ENCODE results near the gene MTMR3. TPM values are rescaled to one million over a fixed set of nuclear protein-coding genes. Genes with fewer than 3 reads are reported as not detected.

The MTMR3 gene
- total and polyA plus RNA-seq, 9 donors: 21.4 to 66.2 (median 47.8) TPM

GRCh38 chr22:30073743-30074142 is 190.8 kb downstream of the MTMR3 start:
- Histone ChIP-seq H3K4me3 (no peak overlapping the region), H3K36me3 (no peaks in the 10 kb centered on the region), H3K27me3 (no peaks in the 10 kb centered on the region), H3K4me1 (ENCODE audit: insufficient read depth) (no peaks in the 10 kb centered on the region), H3K27ac (no peak overlapping the region), H3K9me3 (no peaks in the 10 kb centered on the region)
- DNase-seq: no peak
- intact Hi-C loops (cut with DNase I): no loop called here
- 69 to 72% (median 72%) methylated on average over 2 of the region's 2 CpGs for WGBS, 3 donors
- TF ChIP-seq CTCF (IDR thresholded peaks at IDR 0.05) (no peak), EP300 (IDR thresholded peaks at IDR 0.05) (no peak), POLR2A (IDR thresholded peaks at IDR 0.05) (no peak)

- 48 to 56% (median 54%) methylated on average over 3 of the region's 3 CpGs for WGBS, 3 donors
- no peak for DNase-seq
- no peaks in the 10 kb centered on the region for H3K36me3 ChIP-seq
- H3K4me3 ChIP-seq: no peak overlapping the region
- H3K4me1 ChIP-seq (ENCODE audit: insufficient read depth): no peaks in the 10 kb centered on the region
- no peaks in the 10 kb centered on the region for H3K9me3 ChIP-seq
- intact Hi-C loops (cut with DNase I): no loop called here
- TF ChIP-seq CTCF (IDR thresholded peaks at IDR 0.05) (no peak), POLR2A (IDR thresholded peaks at IDR 0.05) (no peak), EP300 (IDR thresholded peaks at IDR 0.05) (no peak)
- H3K27me3 ChIP-seq: no peaks in the 10 kb centered on the region
- no peak overlapping the region for H3K27ac ChIP-seq
Measured at GRCh38 chr22:30074147-30074546, 191.2 kb downstream of the MTMR3 start.

- DNase-seq: no peak
- no peaks in the 10 kb centered on the region for H3K9me3 ChIP-seq
- H3K27me3 ChIP-seq: no peaks in the 10 kb centered on the region
- intact Hi-C loops (cut with DNase I): no loop called here
- no peak overlapping the region for H3K27ac ChIP-seq
- WGBS, 3 donors: 83 to 89% (median 84%) methylated on average over 3 of the region's 3 CpGs
- TF ChIP-seq EP300 (IDR thresholded peaks at IDR 0.05): no peak
- no peak for TF ChIP-seq POLR2A (IDR thresholded peaks at IDR 0.05)
- no peak for TF ChIP-seq CTCF (IDR thresholded peaks at IDR 0.05)
- H3K36me3 ChIP-seq: no peaks in the 10 kb centered on the region
- H3K4me3 ChIP-seq: no peak overlapping the region
- H3K4me1 ChIP-seq (ENCODE audit: insufficient read depth): no peaks in the 10 kb centered on the region
Measured at GRCh38 chr22:30074994-30075393, 192.0 kb downstream of the MTMR3 start.

- no peaks in the 10 kb centered on the region for H3K27me3 ChIP-seq
- TF ChIP-seq CTCF (IDR thresholded peaks at IDR 0.05) (no peak), POLR2A (IDR thresholded peaks at IDR 0.05) (no peak), EP300 (IDR thresholded peaks at IDR 0.05) (no peak)
- no peaks in the 10 kb centered on the region for H3K9me3 ChIP-seq
- no peak overlapping the region for H3K4me3 ChIP-seq
- 77 to 89% (median 83%) methylated on average over 3 of the region's 3 CpGs for WGBS, 3 donors
- no peaks in the 10 kb centered on the region for H3K4me1 ChIP-seq (ENCODE audit: insufficient read depth)
- H3K27ac ChIP-seq: no peak overlapping the region
- H3K36me3 ChIP-seq: no peaks in the 10 kb centered on the region
- intact Hi-C loops (cut with DNase I): no loop called here
- no peak for DNase-seq
Measured at GRCh38 chr22:30077279-30077880, 194.4 kb downstream of the MTMR3 start.
